ENCODE data around the gene AZU1. TPM values are rescaled to one million over a fixed set of nuclear protein-coding genes. Genes with fewer than 3 reads are reported as not detected.

AZU1 gene
- total RNA-seq, 2 experiments from 2014 or later, result not detected

GRCh38 chr19:799076-799881, 28.4 kb upstream of the AZU1 start:
- peak overlapping the region; percentile 87 for H3K27ac Mint-ChIP-seq
- intact Hi-C loops (cut with micrococcal nuclease), result loop anchor here (5.0 kb wide), 2 partner anchors 298 to 453 kb away; partner anchors contain the start of gene POLR2E
- CTCF ChIA-PET, result interaction anchor here (0.7 to 1.1 kb wide), 2 partner anchors 65 to 445 kb away, joined by 3 to 4 read pairs; no protein-coding TSS in a partner anchor
- peaks cover 44% of the 10 kb centered on the region for H3K36me3 Mint-ChIP-seq (ENCODE audit: low read depth)
- H3K27me3 Mint-ChIP-seq (ENCODE audit: low read depth), result no peaks in the 10 kb centered on the region
- no peak for DNase-seq
- peak overlapping the region; percentile 87 for H3K4me3 Mint-ChIP-seq
- peaks cover 37% of the 10 kb centered on the region for H3K4me1 Mint-ChIP-seq (ENCODE audit: low read depth)
- no peaks in the 10 kb centered on the region for H3K9me3 Mint-ChIP-seq

- Mint-ChIP-seq H3K27me3 (ENCODE audit: low read depth) (no peaks in the 10 kb centered on the region), H3K4me1 (ENCODE audit: low read depth) (peaks cover 37% of the 10 kb centered on the region), H3K36me3 (ENCODE audit: low read depth) (peaks cover 46% of the 10 kb centered on the region), H3K9me3 (no peaks in the 10 kb centered on the region), H3K27ac (peak overlapping the region; percentile 87), H3K4me3 (peak overlapping the region; percentile 87)
- CTCF ChIA-PET, result no interaction called here
- intact Hi-C loops (cut with micrococcal nuclease), result no loop called here
- no peak for DNase-seq
These were observed 27.1 kb upstream of the AZU1 start for GRCh38 chr19:800360-801029.

- H3K4me3 Mint-ChIP-seq, result peak overlapping the region; percentile 52
- peaks cover 37% of the 10 kb centered on the region for H3K4me1 Mint-ChIP-seq (ENCODE audit: low read depth)
- intact Hi-C loops (cut with micrococcal nuclease), result no loop called here
- CTCF ChIA-PET, result no interaction called here
- H3K27me3 Mint-ChIP-seq (ENCODE audit: low read depth), result no peaks in the 10 kb centered on the region
- H3K27ac Mint-ChIP-seq, result peak overlapping the region; percentile 18
- no peak for DNase-seq
- H3K9me3 Mint-ChIP-seq, result no peaks in the 10 kb centered on the region
- H3K36me3 Mint-ChIP-seq (ENCODE audit: low read depth), result peaks cover 46% of the 10 kb centered on the region
These were observed 26.4 kb upstream of the AZU1 start for GRCh38 chr19:801030-801860.

GRCh38 chr19:801861-802497, 25.7 kb upstream of the AZU1 start:
- intact Hi-C loops (cut with micrococcal nuclease), result no loop called here
- Mint-ChIP-seq H3K27ac (no peak overlapping the region), H3K27me3 (ENCODE audit: low read depth) (no peaks in the 10 kb centered on the region), H3K4me1 (ENCODE audit: low read depth) (peaks cover 35% of the 10 kb centered on the region), H3K36me3 (ENCODE audit: low read depth) (peaks cover 51% of the 10 kb centered on the region), H3K4me3 (peak overlapping the region; percentile 15), H3K9me3 (no peaks in the 10 kb centered on the region)
- no peak for DNase-seq
- CTCF ChIA-PET, result interaction anchor here (0.6 kb wide), 1 partner anchor 112 kb away, joined by 3 read pairs; no protein-coding TSS in a partner anchor

- no peak for DNase-seq
- peak overlapping the region; percentile 50 for H3K27ac Mint-ChIP-seq
- no peaks in the 10 kb centered on the region for H3K27me3 Mint-ChIP-seq (ENCODE audit: low read depth)
- H3K9me3 Mint-ChIP-seq, result no peaks in the 10 kb centered on the region
- H3K36me3 Mint-ChIP-seq (ENCODE audit: low read depth), result peaks cover 56% of the 10 kb centered on the region
- no peak overlapping the region for H3K4me3 Mint-ChIP-seq
- CTCF ChIA-PET, result interaction anchor here (0.6 kb wide), 1 partner anchor 113 kb away, joined by 3 read pairs; no protein-coding TSS in a partner anchor
- H3K4me1 Mint-ChIP-seq (ENCODE audit: low read depth), result peaks cover 35% of the 10 kb centered on the region
- intact Hi-C loops (cut with micrococcal nuclease), result no loop called here
These were observed 25.0 kb upstream of the AZU1 start for GRCh38 chr19:802498-803098.

- intact Hi-C loops (cut with micrococcal nuclease), result no loop called here
- no peak for DNase-seq
- Mint-ChIP-seq H3K9me3 (no peaks in the 10 kb centered on the region), H3K27me3 (ENCODE audit: low read depth) (no peaks in the 10 kb centered on the region), H3K4me1 (ENCODE audit: low read depth) (peaks cover 35% of the 10 kb centered on the region), H3K4me3 (no peak overlapping the region), H3K36me3 (ENCODE audit: low read depth) (peaks cover 61% of the 10 kb centered on the region), H3K27ac (no peak overlapping the region)
- CTCF ChIA-PET, result no interaction called here
These were observed 24.5 kb upstream of the AZU1 start for GRCh38 chr19:803099-803561.

GRCh38 chr19:803686-804418, 23.8 kb upstream of the AZU1 start:
- H3K36me3 Mint-ChIP-seq (ENCODE audit: low read depth), result peaks cover 58% of the 10 kb centered on the region
- CTCF ChIA-PET, result no interaction called here
- no peaks in the 10 kb centered on the region for H3K9me3 Mint-ChIP-seq
- DNase-seq, result no peak
- no peak overlapping the region for H3K27ac Mint-ChIP-seq
- no peaks in the 10 kb centered on the region for H3K27me3 Mint-ChIP-seq (ENCODE audit: low read depth)
- intact Hi-C loops (cut with micrococcal nuclease), result no loop called here
- no peak overlapping the region for H3K4me3 Mint-ChIP-seq
- peaks cover 35% of the 10 kb centered on the region for H3K4me1 Mint-ChIP-seq (ENCODE audit: low read depth)

GRCh38 chr19:804419-805165, 23.0 kb upstream of the AZU1 start:
- intact Hi-C loops (cut with micrococcal nuclease), result no loop called here
- Mint-ChIP-seq H3K36me3 (ENCODE audit: low read depth) (peaks cover 54% of the 10 kb centered on the region), H3K9me3 (no peaks in the 10 kb centered on the region), H3K27me3 (ENCODE audit: low read depth) (no peaks in the 10 kb centered on the region), H3K4me1 (ENCODE audit: low read depth) (peaks cover 30% of the 10 kb centered on the region), H3K27ac (no peak overlapping the region), H3K4me3 (peak overlapping the region; percentile 41)
- CTCF ChIA-PET, result no interaction called here
- DNase-seq, result no peak

- Mint-ChIP-seq H3K9me3 (no peaks in the 10 kb centered on the region), H3K4me1 (ENCODE audit: low read depth) (peaks cover 24% of the 10 kb centered on the region), H3K27me3 (ENCODE audit: low read depth) (no peaks in the 10 kb centered on the region), H3K27ac (no peak overlapping the region), H3K4me3 (peak overlapping the region; percentile 41), H3K36me3 (ENCODE audit: low read depth) (peaks cover 54% of the 10 kb centered on the region)
- CTCF ChIA-PET, result no interaction called here
- no peak for DNase-seq
- intact Hi-C loops (cut with micrococcal nuclease), result no loop called here
These were observed 22.5 kb upstream of the AZU1 start for GRCh38 chr19:805166-805551.

GRCh38 chr19:805600-806550, 21.8 kb upstream of the AZU1 start:
- H3K27me3 Mint-ChIP-seq (ENCODE audit: low read depth), result no peaks in the 10 kb centered on the region
- no peak for DNase-seq
- H3K4me3 Mint-ChIP-seq, result no peak overlapping the region
- H3K36me3 Mint-ChIP-seq (ENCODE audit: low read depth), result peaks cover 53% of the 10 kb centered on the region
- CTCF ChIA-PET, result interaction anchor here (0.8 kb wide), 1 partner anchor 9 kb away, joined by 3 read pairs; no protein-coding TSS in a partner anchor
- H3K9me3 Mint-ChIP-seq, result no peaks in the 10 kb centered on the region
- H3K4me1 Mint-ChIP-seq (ENCODE audit: low read depth), result peaks cover 18% of the 10 kb centered on the region
- H3K27ac Mint-ChIP-seq, result no peak overlapping the region
- intact Hi-C loops (cut with micrococcal nuclease), result no loop called here
